ENCODE measurements around the gene PKNOX1. TPM values are rescaled to one million over a fixed set of nuclear protein-coding genes. Genes with fewer than 3 reads are reported as not detected.

The PKNOX1 gene
- 6.9 and 9.1 TPM in 2 replicates for total RNA-seq

GRCh38 chr21:42973991-42974831, at the start of gene PKNOX1:
PKNOX1 (plus strand) TSS chr21:42974562; CDS start chr21:43004382, 29,820 bp downstream.

GRCh38 chr21:42925114-42925926, 49.0 kb upstream of the PKNOX1 start, which contains the start of gene ERVH48-1:
ERVH48-1 (minus strand) TSS chr21:42925630; CDS start chr21:42919006, 6,624 bp downstream.

GRCh38 chr21:43075170-43076022, 101.0 kb downstream of the PKNOX1 start, which contains the start of gene CBS:
CBS (minus strand) TSS chr21:43075835; CDS start chr21:43072193, 3,642 bp downstream.

Other genes starting within 250 kb of the PKNOX1 start
- gene WDR4, start 95.0 kb upstream of the PKNOX1 start, total RNA-seq, result 9.9 and 12.3 TPM in 2 replicates
- gene NDUFV3, start 81.3 kb upstream of the PKNOX1 start, total RNA-seq, result 36.4 and 46.0 TPM in 2 replicates
- not detected in 2 replicates for gene ERVH48-1, start 48.9 kb upstream of the PKNOX1 start, total RNA-seq
- gene CBS, start 101.3 kb downstream of the PKNOX1 start, total RNA-seq, result 8.0 and 23.9 TPM in 2 replicates
- 24.9 and 27.6 TPM in 2 replicates for gene U2AF1, start 133.0 kb downstream of the PKNOX1 start, total RNA-seq
- gene CRYAA, start 194.4 kb downstream of the PKNOX1 start, total RNA-seq, result not detected in 2 replicates

Data from airway epithelial cell (primary cell).